Loucy (cell line): ENCODE measurements around the gene BCAR3.
"Not testable (repeated sequence)": the region's sequence is repeated elsewhere in the genome, so short reads cannot be mapped to it uniquely, and the experiment has no call there.

Experiments
- H2AFZ ChIP-seq: fragments of 200-600 bp; sonication (generic); 2 replicates; pipeline ENCODE4 v1.6.0; 2016; ENCODE audit warnings: antibody characterized with exemption, mild to moderate bottlenecking, low read length, moderate library complexity
- H3F3A ChIP-seq: fragments of 200-600 bp; 2 replicates; pipeline ENCODE4 v1.6.0; 2016; ENCODE audit warnings: antibody characterized with exemption, low read depth, mild to moderate bottlenecking
- H3K27me3 ChIP-seq: fragments of 200-600 bp; sonication (generic); 2 replicates; pipeline ENCODE4 v1.6.1; 2014; ENCODE audit warnings: low read length, mild to moderate bottlenecking; ENCODE audit not compliant: insufficient read depth, poor library complexity, severe bottlenecking
- H3K36me3 ChIP-seq: fragments of 200-600 bp; sonication (generic); 2 replicates; pipeline ENCODE4 v1.6.1; 2016; ENCODE audit warnings: low read length; ENCODE audit not compliant: insufficient read depth
- H3K4me1 ChIP-seq: fragments of 200-600 bp; sonication (generic); 2 replicates; pipeline ENCODE4 v1.5.1; 2014; ENCODE audit warnings: low read length, mild to moderate bottlenecking; ENCODE audit not compliant: insufficient read depth, poor library complexity, severe bottlenecking
- H3K4me2 ChIP-seq: fragments of 200-600 bp; sonication (generic); 2 replicates; pipeline ENCODE4 v1.6.0; 2014; ENCODE audit warnings: antibody characterized with exemption, low read length, low read depth, mild to moderate bottlenecking; ENCODE audit not compliant: poor library complexity, severe bottlenecking
- H3K4me3 ChIP-seq: fragments of 200-600 bp; sonication (generic); 2 replicates; pipeline ENCODE4 v1.5.1; 2014; ENCODE audit warnings: low read length, mild to moderate bottlenecking, mixed read lengths; ENCODE audit not compliant: poor library complexity, severe bottlenecking
- H3K79me2 ChIP-seq: fragments of 200-600 bp; sonication (generic); 2 replicates; pipeline ENCODE4 v1.6.1; 2014; ENCODE audit warnings: low read length; ENCODE audit not compliant: insufficient read depth
- H3K9ac ChIP-seq: fragments of 200-600 bp; sonication (generic); 2 replicates; pipeline ENCODE4 v1.6.0; 2014; ENCODE audit warnings: mild to moderate bottlenecking, low read depth, low read length, moderate library complexity; ENCODE audit not compliant: poor library complexity, severe bottlenecking
- H3K9me2 ChIP-seq: fragments of 200-600 bp; sonication (generic); replicated peaks from 2 replicates; pipeline ENCODE4 v1.6.1; 2016; ENCODE audit warnings: low read depth, low read length, mixed read lengths
- H3K9me3 ChIP-seq: fragments of 200-600 bp; sonication (generic); 2 replicates; pipeline ENCODE4 v1.6.1; 2014; ENCODE audit warnings: mild to moderate bottlenecking, antibody characterized with exemption, low read length, low read depth; ENCODE audit not compliant: insufficient read depth
- H4K20me1 ChIP-seq: fragments of 200-600 bp; sonication (generic); 2 replicates; pipeline ENCODE4 v1.6.0; 2014; ENCODE audit warnings: antibody characterized with exemption, low read length, mild to moderate bottlenecking; ENCODE audit not compliant: insufficient read depth, poor library complexity, severe bottlenecking
- EZH2phosphoT487 ChIP-seq: fragments of 200-600 bp; IDR thresholded peaks from 2 replicates; pipeline ENCODE4 v1.6.1; 2018; ENCODE audit warnings: antibody characterized with exemption, mild to moderate bottlenecking, moderate library complexity, borderline replicate concordance
- TF ChIP-seq, protein P1 (sequence below): fragments of 200-600 bp; sonication (generic); conservative IDR thresholded peaks from 2 replicates; pipeline ENCODE4 v1.5.1; 2014; ENCODE audit warnings: mild to moderate bottlenecking, antibody characterized with exemption, low read length

BCAR3 gene

GRCh38 chr1:93662481-93663207 is 19.0 kb downstream of the BCAR3 start:
- Histone ChIP-seq H3K9me2 (no peaks in the 10 kb centered on the region), H3K27me3 (no peaks in the 10 kb centered on the region), H3K9me3 (no peaks in the 10 kb centered on the region), H3K4me2 (no peak overlapping the region), H3K4me1 (no peaks in the 10 kb centered on the region), H2AFZ (no peak overlapping the region), H3K36me3 (no peaks in the 10 kb centered on the region), H3K79me2 (no peaks in the 10 kb centered on the region), H4K20me1 (no peaks in the 10 kb centered on the region), H3K4me3 (no peak overlapping the region), H3F3A (no peaks in the 10 kb centered on the region), H3K9ac (no peak overlapping the region)
- TF ChIP-seq EZH2phosphoT487 = no peak
- TF ChIP-seq, protein P1, sequence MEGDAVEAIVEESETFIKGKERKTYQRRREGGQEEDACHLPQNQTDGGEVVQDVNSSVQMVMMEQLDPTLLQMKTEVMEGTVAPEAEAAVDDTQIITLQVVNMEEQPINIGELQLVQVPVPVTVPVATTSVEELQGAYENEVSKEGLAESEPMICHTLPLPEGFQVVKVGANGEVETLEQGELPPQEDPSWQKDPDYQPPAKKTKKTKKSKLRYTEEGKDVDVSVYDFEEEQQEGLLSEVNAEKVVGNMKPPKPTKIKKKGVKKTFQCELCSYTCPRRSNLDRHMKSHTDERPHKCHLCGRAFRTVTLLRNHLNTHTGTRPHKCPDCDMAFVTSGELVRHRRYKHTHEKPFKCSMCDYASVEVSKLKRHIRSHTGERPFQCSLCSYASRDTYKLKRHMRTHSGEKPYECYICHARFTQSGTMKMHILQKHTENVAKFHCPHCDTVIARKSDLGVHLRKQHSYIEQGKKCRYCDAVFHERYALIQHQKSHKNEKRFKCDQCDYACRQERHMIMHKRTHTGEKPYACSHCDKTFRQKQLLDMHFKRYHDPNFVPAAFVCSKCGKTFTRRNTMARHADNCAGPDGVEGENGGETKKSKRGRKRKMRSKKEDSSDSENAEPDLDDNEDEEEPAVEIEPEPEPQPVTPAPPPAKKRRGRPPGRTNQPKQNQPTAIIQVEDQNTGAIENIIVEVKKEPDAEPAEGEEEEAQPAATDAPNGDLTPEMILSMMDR = no peak

DNA sequence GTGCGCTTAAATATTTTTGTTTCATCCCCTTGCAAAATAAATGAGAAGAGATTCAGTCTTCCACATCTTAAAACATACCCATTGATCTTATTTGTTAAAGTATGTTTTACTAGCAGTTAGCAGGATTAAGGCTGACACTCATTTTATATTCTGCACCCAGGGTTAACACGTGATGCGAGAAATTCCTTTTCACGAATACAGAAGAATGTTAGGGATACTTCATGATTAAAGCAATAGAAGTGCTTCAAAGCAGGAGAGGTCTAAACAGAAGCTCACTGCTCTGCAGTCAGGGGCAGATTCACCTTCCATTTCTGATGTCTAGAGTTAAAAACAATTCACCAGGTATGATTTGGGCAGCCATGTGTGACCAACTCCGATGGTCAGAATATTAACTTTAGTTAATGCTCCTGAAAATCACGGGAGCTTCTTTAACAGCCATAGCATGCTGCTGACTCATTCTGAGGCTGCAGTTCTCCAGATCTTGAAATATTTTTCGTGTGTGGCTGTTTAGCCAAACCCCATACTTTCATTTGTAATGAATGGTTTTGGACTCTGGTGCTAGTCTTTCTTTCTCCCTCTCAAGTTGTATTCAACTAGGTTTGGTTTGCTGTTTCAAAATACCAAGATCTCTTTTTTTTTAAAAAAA is 19.7 kb downstream of the BCAR3 start:
- Histone ChIP-seq H3K27me3 (no peaks in the 10 kb centered on the region), H3K9me3 (no peaks in the 10 kb centered on the region), H3K36me3 (no peaks in the 10 kb centered on the region), H3K9ac (no peak overlapping the region), H4K20me1 (no peaks in the 10 kb centered on the region), H3K4me3 (no peak overlapping the region), H3K79me2 (no peaks in the 10 kb centered on the region), H3K4me1 (no peaks in the 10 kb centered on the region), H2AFZ (no peak overlapping the region), H3K4me2 (no peak overlapping the region), H3K9me2 (no peaks in the 10 kb centered on the region), H3F3A (no peaks in the 10 kb centered on the region)
- TF ChIP-seq EZH2phosphoT487 = no peak
- TF ChIP-seq, protein P1 = no peak

- not testable (repeated sequence) for H3K4me2 ChIP-seq, H3F3A ChIP-seq, H3K9me3 ChIP-seq, H3K4me3 ChIP-seq, H3K4me1 ChIP-seq, H3K36me3 ChIP-seq, H3K9me2 ChIP-seq, H3K79me2 ChIP-seq, H3K27me3 ChIP-seq, H2AFZ ChIP-seq, H3K9ac ChIP-seq, H4K20me1 ChIP-seq
Measured at GRCh38 chr1:93661341-93661740, 20.3 kb downstream of the BCAR3 start.
